HepG2 (cell line): ENCODE measurements around the gene KSR1. TPM values are rescaled to one million over a fixed set of nuclear protein-coding genes. Genes with fewer than 3 reads are reported as not detected.
"Not testable (repeated sequence)": the region's sequence is repeated elsewhere in the genome, so short reads cannot be mapped to it uniquely, and the experiment has no call there.

Experiments
- ATAC-seq: fragments of 200-7000 bp; cut with Tn5 transposase; 3 replicates; pipeline ENCODE4 v1.9.1; 2020; ENCODE audit warnings: mild to moderate bottlenecking, moderate library complexity
- BruUV-seq: library from RNA; stranded (reverse); fragments of 400-500 nt; replicated peaks from 2 replicates; lab custom pipeline; 2021; lab: Mats Ljungman, UMichigan
- CTCF ChIA-PET: fragments of 300-600 bp; formaldehyde crosslinking; extraction: SDS; loops from one replicate; lab custom pipeline; 2021; ENCODE audit warnings: low total read pairs, inconsistent platforms, low intra/inter-chr PET ratio; lab: Yijun Ruan, JAX
- POLR2A ChIA-PET: fragments of 350-600 bp; sonication (Branson Sonifier 250); formaldehyde crosslinking; loops from one replicate; lab custom pipeline; 2020; ENCODE audit warnings: antibody characterized with exemption, inconsistent platforms; lab: Yijun Ruan, JAX
- DNase-seq: peaks from one replicate; pipeline ENCODE4 v3.0.0-alpha.2; 2015; ENCODE audit warnings: low spot score
- FAIRE-seq: peaks from 3 replicates; lab custom pipeline; 2011; peaks lifted over from hg19 to GRCh38; lab: Jason Lieb, UNC
- H2AFZ ChIP-seq: one replicate; pipeline ENCODE4 v1.6.1; 2011; ENCODE audit warnings: low read length, inconsistent platforms
- H3K27ac ChIP-seq: fragments of 300-600 bp; 3 replicates; pipeline ENCODE4 v1.8.0; 2011; ENCODE audit warnings: mixed run types, mild to moderate bottlenecking, mixed read lengths, low read length, inconsistent platforms; ENCODE audit not compliant: insufficient read depth; ENCODE audit errors: extremely low read length
- H3K27me3 ChIP-seq, 2 experiments: fragments of 200-600 bp in 1 of 2; 2 replicates in 1 of 2; 3 replicates in 1 of 2; pipeline versions ENCODE4 v1.6.0 to v1.8.0; 2011; ENCODE audit warnings: low read length in 2 of 2, mild to moderate bottlenecking in 2 of 2, moderate library complexity in 2 of 2, inconsistent platforms in 1 of 2; ENCODE audit not compliant: insufficient read depth in 2 of 2, control insufficient read depth in 1 of 2
- H3K36me3 ChIP-seq, 2 experiments: fragments of 200-600 bp in 1 of 2; replicated peaks in 1 of 2; 2 replicates in 1 of 2; 3 replicates in 1 of 2; pipeline versions ENCODE4 v1.5.1 to v1.8.0; 2011; ENCODE audit warnings: low read length in 2 of 2, inconsistent platforms in 1 of 2; ENCODE audit not compliant: insufficient read depth in 2 of 2, control insufficient read depth in 1 of 2
- H3K4me1 ChIP-seq: 2 replicates; pipeline ENCODE4 v1.5.1; 2012; ENCODE audit warnings: low read length, inconsistent platforms; ENCODE audit not compliant: insufficient read depth
- H3K4me2 ChIP-seq: 2 replicates; pipeline ENCODE4 v1.6.0; 2011; ENCODE audit warnings: low read depth, low read length, inconsistent platforms
- H3K4me3 ChIP-seq, 3 experiments: fragments of 200-600 bp in 1 of 3; sonication (generic), shearing (Covaris generic) in 1 of 3; replicated peaks in 1 of 3; 2 replicates each; pipeline ENCODE4 v1.5.1; 2011 to 2016; ENCODE audit warnings: low read length in 3 of 3, inconsistent platforms in 2 of 3, low read depth in 2 of 3, mild to moderate bottlenecking in 2 of 3, control low read depth in 1 of 3, mixed read lengths in 1 of 3; ENCODE audit not compliant: insufficient read depth in 1 of 3
- H3K79me2 ChIP-seq: one replicate; pipeline ENCODE4 v1.6.1; 2011; ENCODE audit warnings: low read length, inconsistent platforms; ENCODE audit not compliant: insufficient read depth
- H3K9ac ChIP-seq: 2 replicates; pipeline ENCODE4 v1.6.0; 2011; ENCODE audit warnings: mild to moderate bottlenecking, low read depth, low read length, inconsistent platforms; ENCODE audit not compliant: insufficient read depth
- H3K9me3 ChIP-seq: 2 replicates; pipeline ENCODE4 v1.5.1; 2012; ENCODE audit warnings: mild to moderate bottlenecking, low read length
- H4K20me1 ChIP-seq: 2 replicates; pipeline ENCODE4 v1.6.0; 2011; ENCODE audit warnings: inconsistent platforms, mild to moderate bottlenecking, low read length, moderate library complexity; ENCODE audit not compliant: insufficient read depth
- WGBS: methylation state at CpG from one replicate; pipeline ENCODE4 v1.1.6; 2017; ENCODE audit warnings: low lambda C conversion rate; 5-methylcytosine and 5-hydroxymethylcytosine counted together
- in situ Hi-C: cut with HindIII; loops from 2 replicates; pipeline ENCODE4 v1.10.0; 2017; ENCODE audit warnings: low pct_unique_long_range_greater_than_20kb; ENCODE audit not compliant: extremely low pct_ligation_motif_present
- intact Hi-C: fragments of 100-400 bp; cut with micrococcal nuclease; formaldehyde crosslinking; loops from one replicate; pipeline ENCODE4 v1.10.0; 2022; ENCODE audit not compliant: unreplicated experiment
- polyA plus RNA-seq, 8 experiments: library from polyadenylated mRNA; depleted of rRNA in 3 of 8; stranded (reverse) in 7 of 8; unstranded in 1 of 8; fragments of >200 nt; fragmentation: Illumina TruSeq in 4 of 8; extraction: Trizol in 4 of 8; gene quantifications; 2 replicates each; pipeline versions ENCODE4 v1.2.1 to v1.2.3, GENCODE V29; 2011 to 2016; ENCODE audit warnings: low read depth in 4 of 8, missing spikeins in 1 of 8, mixed read lengths in 1 of 8; ENCODE audit not compliant: insufficient read depth in 1 of 8
- total RNA-seq, 5 experiments: library from RNA; depleted of rRNA; stranded (reverse); fragments of >200 nt; fragmentation: Illumina TruSeq; extraction: Trizol; gene quantifications; 2 replicates each; pipeline ENCODE4 v1.2.3, GENCODE V29; 2016; ENCODE audit warnings: low read depth in 1 of 5

The KSR1 gene
- total and polyA plus RNA-seq, 2 of the 13 experiments (the other 11 are each of a cell fraction or from before 2014, with no cell fraction given): 10.1 to 16.6 TPM

GRCh38 chr17:27655525-27656111 lies 199.4 kb downstream of the KSR1 start:
- POLR2A ChIA-PET, H3K36me3 ChIP-seq, FAIRE-seq, ATAC-seq, H3K4me3 ChIP-seq, H3K9me3 ChIP-seq, H4K20me1 ChIP-seq, intact Hi-C loops, H2AFZ ChIP-seq, H3K27ac ChIP-seq, H3K79me2 ChIP-seq, H3K4me2 ChIP-seq, H3K4me1 ChIP-seq, H3K27me3 ChIP-seq, DNase-seq, H3K9ac ChIP-seq, BruUV-seq: not testable (repeated sequence)
- WGBS: 43% methylated on average over 5 of the region's 16 CpGs
- in situ Hi-C loops: loop anchor here (5.0 to 10.0 kb wide), 2 partner anchors 102 to 229 kb away; no protein-coding TSS in a partner anchor
- CTCF ChIA-PET: interaction anchor here (1.3 to 2.6 kb wide), 4 partner anchors 46 to 224 kb away, joined by 4 to 44 read pairs (median 6); no protein-coding TSS in a partner anchor

GRCh38 chr17:27656620-27657019 lies 200.4 kb downstream of the KSR1 start:
- H3K4me2 ChIP-seq, H3K9me3 ChIP-seq, H3K9ac ChIP-seq, H2AFZ ChIP-seq, POLR2A ChIA-PET, ATAC-seq, H3K27me3 ChIP-seq, H3K79me2 ChIP-seq, CTCF ChIA-PET, H4K20me1 ChIP-seq, FAIRE-seq, H3K36me3 ChIP-seq, H3K4me3 ChIP-seq, BruUV-seq, DNase-seq, H3K27ac ChIP-seq, H3K4me1 ChIP-seq, intact Hi-C loops: not testable (repeated sequence)
- in situ Hi-C loops: loop anchor here (5.0 to 10.0 kb wide), 2 partner anchors 101 to 228 kb away; no protein-coding TSS in a partner anchor
- 0% methylated on average over 3 of the region's 8 CpGs for WGBS
